ENCODE measurements around the gene KRT23.

The KRT23 gene

DNA sequence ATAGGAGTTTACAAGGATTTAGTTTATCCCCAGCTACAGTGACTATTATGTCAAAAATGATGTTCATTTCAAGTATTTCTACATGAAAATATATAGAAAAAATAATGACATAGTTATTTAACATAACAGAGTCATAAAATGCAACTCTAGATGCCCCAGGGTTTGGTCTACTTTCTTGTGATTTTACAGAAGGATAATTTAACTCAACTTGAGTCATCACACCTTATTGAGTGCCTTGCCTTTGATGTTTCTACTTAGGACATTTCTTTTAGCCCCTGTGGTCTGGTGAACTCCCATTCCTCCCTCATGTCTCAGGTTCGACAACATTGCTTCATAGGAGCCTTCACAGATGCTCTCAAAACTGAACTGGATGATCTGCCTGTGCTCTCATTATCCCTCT, 54.4 kb downstream of the KRT23 start:
- Histone ChIP-seq H3K79me2 (ENCODE audit: insufficient read depth, low read depth) (no peaks in the 10 kb centered on the region), H4K20me1 (ENCODE audit: insufficient read depth) (no peaks in the 10 kb centered on the region), H3K27me3 (ENCODE audit: insufficient read depth, low read depth) (no peaks in the 10 kb centered on the region; the same call in 1 of the 2 replicates), H2AFZ (ENCODE audit: low read depth) (no peak overlapping the region), H3K4me1 (ENCODE audit: low read depth, poor library complexity, severe bottlenecking) (no peaks in the 10 kb centered on the region), H3K4me3 (IDR thresholded peaks at IDR 0.05; ENCODE audit: insufficient read depth, low read depth, low read length) (no peak overlapping the region), H3K9ac (no peak overlapping the region), H3K4me2 (no peak overlapping the region), H3K27ac (no peak overlapping the region), H3K36me3 (ENCODE audit: insufficient read depth) (no peaks in the 10 kb centered on the region)
- TF ChIP-seq, protein P1, sequence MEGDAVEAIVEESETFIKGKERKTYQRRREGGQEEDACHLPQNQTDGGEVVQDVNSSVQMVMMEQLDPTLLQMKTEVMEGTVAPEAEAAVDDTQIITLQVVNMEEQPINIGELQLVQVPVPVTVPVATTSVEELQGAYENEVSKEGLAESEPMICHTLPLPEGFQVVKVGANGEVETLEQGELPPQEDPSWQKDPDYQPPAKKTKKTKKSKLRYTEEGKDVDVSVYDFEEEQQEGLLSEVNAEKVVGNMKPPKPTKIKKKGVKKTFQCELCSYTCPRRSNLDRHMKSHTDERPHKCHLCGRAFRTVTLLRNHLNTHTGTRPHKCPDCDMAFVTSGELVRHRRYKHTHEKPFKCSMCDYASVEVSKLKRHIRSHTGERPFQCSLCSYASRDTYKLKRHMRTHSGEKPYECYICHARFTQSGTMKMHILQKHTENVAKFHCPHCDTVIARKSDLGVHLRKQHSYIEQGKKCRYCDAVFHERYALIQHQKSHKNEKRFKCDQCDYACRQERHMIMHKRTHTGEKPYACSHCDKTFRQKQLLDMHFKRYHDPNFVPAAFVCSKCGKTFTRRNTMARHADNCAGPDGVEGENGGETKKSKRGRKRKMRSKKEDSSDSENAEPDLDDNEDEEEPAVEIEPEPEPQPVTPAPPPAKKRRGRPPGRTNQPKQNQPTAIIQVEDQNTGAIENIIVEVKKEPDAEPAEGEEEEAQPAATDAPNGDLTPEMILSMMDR (conservative IDR thresholded peaks at IDR 0.05; ENCODE audit: low read depth, low read length): no peak

DNA sequence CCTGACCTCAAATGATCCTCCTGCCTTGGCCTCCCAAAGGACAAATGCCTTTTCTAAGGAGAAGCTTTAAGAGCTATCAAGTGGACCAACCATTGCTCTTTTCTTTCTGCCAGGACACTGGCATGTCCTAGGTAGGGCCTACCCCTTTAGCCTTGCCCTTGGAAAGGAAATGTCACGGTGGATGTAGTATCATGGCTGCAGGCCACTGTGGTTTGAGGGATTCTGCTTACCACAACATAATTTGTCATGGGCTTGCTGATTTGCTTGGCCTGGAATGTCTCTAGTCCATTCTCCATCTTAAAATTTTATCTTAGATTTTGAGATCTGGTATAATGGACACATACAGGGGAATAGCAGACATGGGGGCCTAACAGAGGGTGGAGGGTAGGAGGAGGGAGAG, 58.4 kb downstream of the KRT23 start:
- Histone ChIP-seq H3K27me3 (ENCODE audit: insufficient read depth, low read depth) (no peaks in the 10 kb centered on the region), H3K4me2 (no peak overlapping the region), H3K36me3 (ENCODE audit: insufficient read depth) (no peaks in the 10 kb centered on the region), H3K9ac (no peak overlapping the region), H2AFZ (ENCODE audit: low read depth) (no peak overlapping the region), H3K4me1 (ENCODE audit: low read depth, poor library complexity, severe bottlenecking) (no peaks in the 10 kb centered on the region), H3K4me3 (IDR thresholded peaks at IDR 0.05; ENCODE audit: insufficient read depth, low read depth, low read length) (no peak overlapping the region), H4K20me1 (ENCODE audit: insufficient read depth) (no peaks in the 10 kb centered on the region), H3K79me2 (ENCODE audit: insufficient read depth, low read depth) (no peaks in the 10 kb centered on the region), H3K27ac (no peak overlapping the region)
- TF ChIP-seq, protein P1 (conservative IDR thresholded peaks at IDR 0.05; ENCODE audit: low read depth, low read length): no peak

DNA sequence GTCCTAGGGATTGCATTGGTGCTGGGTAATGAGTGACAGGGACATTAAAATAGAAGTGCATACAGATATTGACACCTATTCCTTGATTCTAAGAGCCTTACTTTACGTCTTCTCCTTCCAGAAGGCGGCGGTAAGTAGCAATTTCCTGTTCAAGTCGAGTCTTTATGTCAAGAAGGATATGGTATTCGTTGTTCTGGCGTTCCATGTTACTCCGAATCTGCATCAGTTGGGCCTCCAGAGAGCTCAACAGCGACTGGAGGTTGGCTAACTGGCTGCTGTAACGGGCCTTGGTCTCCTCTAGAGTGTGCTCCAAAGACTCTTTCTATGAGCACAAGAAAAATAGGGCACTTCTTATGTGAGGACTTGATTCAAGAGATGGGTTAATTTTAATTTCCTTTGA, 59.4 kb downstream of the KRT23 start:
- no peak overlapping the region for H3K27ac ChIP-seq
- H3K4me2 ChIP-seq: no peak overlapping the region
- no peaks in the 10 kb centered on the region for H3K36me3 ChIP-seq (ENCODE audit: insufficient read depth)
- no peaks in the 10 kb centered on the region for H3K79me2 ChIP-seq (ENCODE audit: insufficient read depth, low read depth)
- H3K27me3 ChIP-seq (ENCODE audit: insufficient read depth, low read depth): no peaks in the 10 kb centered on the region
- TF ChIP-seq, protein P1 (conservative IDR thresholded peaks at IDR 0.05; ENCODE audit: low read depth, low read length): no peak
- H3K4me3 ChIP-seq (IDR thresholded peaks at IDR 0.05; ENCODE audit: insufficient read depth, low read depth, low read length): no peak overlapping the region
- H2AFZ ChIP-seq (ENCODE audit: low read depth): no peak overlapping the region
- no peaks in the 10 kb centered on the region for H4K20me1 ChIP-seq (ENCODE audit: insufficient read depth)
- no peak overlapping the region for H3K9ac ChIP-seq
- H3K4me1 ChIP-seq (ENCODE audit: low read depth, poor library complexity, severe bottlenecking): no peaks in the 10 kb centered on the region

DNA sequence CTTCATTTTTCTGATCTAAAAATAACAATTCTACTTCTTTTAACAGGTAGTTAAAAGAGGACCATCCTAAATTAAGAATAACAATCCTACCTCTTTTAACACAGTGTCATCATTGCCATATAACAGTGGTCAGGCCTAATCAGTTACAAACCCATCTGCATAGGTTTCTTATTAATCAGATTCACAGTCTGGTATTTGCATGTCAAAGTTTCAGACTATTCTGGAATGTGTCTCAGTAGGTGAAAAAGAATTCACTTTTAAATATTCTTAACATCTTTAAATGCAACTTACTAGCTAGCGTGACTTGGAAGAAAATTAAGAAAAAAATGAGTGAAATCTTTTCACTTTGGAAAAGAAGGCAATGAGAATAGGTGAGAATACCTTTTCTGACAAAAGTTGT, 63.6 kb downstream of the KRT23 start:
- Histone ChIP-seq H3K4me1 (ENCODE audit: low read depth, poor library complexity, severe bottlenecking) (no peaks in the 10 kb centered on the region), H3K4me3 (IDR thresholded peaks at IDR 0.05; ENCODE audit: insufficient read depth, low read depth, low read length) (no peak overlapping the region), H3K9ac (no peak overlapping the region), H4K20me1 (ENCODE audit: insufficient read depth) (no peaks in the 10 kb centered on the region), H3K4me2 (no peak overlapping the region), H2AFZ (ENCODE audit: low read depth) (no peak overlapping the region), H3K79me2 (ENCODE audit: insufficient read depth, low read depth) (no peaks in the 10 kb centered on the region), H3K36me3 (ENCODE audit: insufficient read depth) (no peaks in the 10 kb centered on the region), H3K27me3 (ENCODE audit: insufficient read depth, low read depth) (no peaks in the 10 kb centered on the region), H3K27ac (no peak overlapping the region)
- TF ChIP-seq, protein P1 (conservative IDR thresholded peaks at IDR 0.05; ENCODE audit: low read depth, low read length): no peak
